ENCODE results near the gene SPINK4.

Gene SPINK4

GRCh38 chr9:33285502-33285901 lies 45.5 kb downstream of the SPINK4 start:
- Histone ChIP-seq H3K9me3 (ENCODE audit: insufficient read depth, low read length, severe bottlenecking) (no peaks in the 10 kb centered on the region), H3K27ac (ENCODE audit: low read length) (no peak overlapping the region), H3K79me2 (ENCODE audit: insufficient read depth, low read length) (peaks cover 2% of the 10 kb centered on the region), H4K20me1 (ENCODE audit: insufficient read depth, low read length) (no peaks in the 10 kb centered on the region), H3K4me2 (ENCODE audit: insufficient read depth, low read length) (no peak overlapping the region), H3K27me3 (ENCODE audit: insufficient read depth, low read length, poor library complexity) (no peaks in the 10 kb centered on the region), H3K4me3 (ENCODE audit: low read depth in 1 of 2, low read length in 2 of 2) (no peak overlapping the region), H3K9ac (ENCODE audit: low read depth, low read length) (no peak overlapping the region), H3K4me1 (ENCODE audit: insufficient read depth, low read length) (peaks cover 10% of the 10 kb centered on the region), H2AFZ (ENCODE audit: low read depth, low read length) (no peak overlapping the region), H3K36me3 (ENCODE audit: insufficient read depth, low read length) (peaks cover 20% of the 10 kb centered on the region; the same call in 1 of the 2 replicates)
- TF ChIP-seq EZH2 (IDR thresholded peaks at IDR 0.05; ENCODE audit: borderline replicate concordance, low read depth, low read length, severe bottlenecking) (no peak), CTCF (IDR thresholded peaks at IDR 0.05; ENCODE audit: borderline replicate concordance, extremely low read depth, low read length, poor library complexity, severe bottlenecking) (no peak)
- DNase-seq (no peak), ATAC-seq (ENCODE audit: insufficient read depth, low read depth) (no peak)

GRCh38 chr9:33287087-33287490 lies 47.1 kb downstream of the SPINK4 start:
- Histone ChIP-seq H3K27ac (ENCODE audit: low read length) (no peak overlapping the region), H3K36me3 (ENCODE audit: insufficient read depth, low read length) (peaks cover 9% of the 10 kb centered on the region; the same call in 1 of the 2 replicates), H3K79me2 (ENCODE audit: insufficient read depth, low read length) (peaks cover 17% of the 10 kb centered on the region), H3K9ac (ENCODE audit: low read depth, low read length) (no peak overlapping the region), H2AFZ (ENCODE audit: low read depth, low read length) (no peak overlapping the region), H3K4me1 (ENCODE audit: insufficient read depth, low read length) (peaks cover 22% of the 10 kb centered on the region), H3K9me3 (ENCODE audit: insufficient read depth, low read length, severe bottlenecking) (no peaks in the 10 kb centered on the region), H3K4me2 (ENCODE audit: insufficient read depth, low read length) (no peak overlapping the region), H3K4me3 (ENCODE audit: low read depth in 1 of 2, low read length in 2 of 2) (no peak overlapping the region), H4K20me1 (ENCODE audit: insufficient read depth, low read length) (no peaks in the 10 kb centered on the region), H3K27me3 (ENCODE audit: insufficient read depth, low read length, poor library complexity) (no peaks in the 10 kb centered on the region)
- DNase-seq: peak; percentile 61
- TF ChIP-seq CTCF (IDR thresholded peaks at IDR 0.05; ENCODE audit: borderline replicate concordance, extremely low read depth, low read length, poor library complexity, severe bottlenecking) (peak; percentile 80), EZH2 (IDR thresholded peaks at IDR 0.05; ENCODE audit: borderline replicate concordance, low read depth, low read length, severe bottlenecking) (no peak)
- no peak for ATAC-seq (ENCODE audit: insufficient read depth, low read depth)

GRCh38 chr9:33288235-33288634 lies 48.3 kb downstream of the SPINK4 start:
- TF ChIP-seq CTCF (IDR thresholded peaks at IDR 0.05; ENCODE audit: borderline replicate concordance, extremely low read depth, low read length, poor library complexity, severe bottlenecking) (no peak), EZH2 (IDR thresholded peaks at IDR 0.05; ENCODE audit: borderline replicate concordance, low read depth, low read length, severe bottlenecking) (no peak)
- H3K27me3 ChIP-seq (ENCODE audit: insufficient read depth, low read length, poor library complexity): no peaks in the 10 kb centered on the region
- peaks cover 5% of the 10 kb centered on the region; the same call in 1 of the 2 replicates for H3K36me3 ChIP-seq (ENCODE audit: insufficient read depth, low read length)
- no peaks in the 10 kb centered on the region for H3K9me3 ChIP-seq (ENCODE audit: insufficient read depth, low read length, severe bottlenecking)
- peaks cover 33% of the 10 kb centered on the region for H3K4me1 ChIP-seq (ENCODE audit: insufficient read depth, low read length)
- no peak overlapping the region for H2AFZ ChIP-seq (ENCODE audit: low read depth, low read length)
- H4K20me1 ChIP-seq (ENCODE audit: insufficient read depth, low read length): no peaks in the 10 kb centered on the region
- no peak overlapping the region for H3K4me2 ChIP-seq (ENCODE audit: insufficient read depth, low read length)
- peaks cover 28% of the 10 kb centered on the region for H3K79me2 ChIP-seq (ENCODE audit: insufficient read depth, low read length)
- no peak overlapping the region for H3K4me3 ChIP-seq (ENCODE audit: low read depth in 1 of 2, low read length in 2 of 2)
- no peak for DNase-seq
- H3K9ac ChIP-seq (ENCODE audit: low read depth, low read length): no peak overlapping the region
- no peak overlapping the region for H3K27ac ChIP-seq (ENCODE audit: low read length)
- no peak for ATAC-seq (ENCODE audit: insufficient read depth, low read depth)
